GM19193 (cell line): ENCODE results near the gene ZDHHC11B.
"Not testable (repeated sequence)": the region's sequence is repeated elsewhere in the genome, so short reads cannot be mapped to it uniquely, and the experiment has no call there.

Experiments used
- POLR2A ChIP-seq: IDR thresholded peaks from 4 replicates; pipeline ENCODE4 v1.6.1; 2011; ENCODE audit not compliant: insufficient read depth, insufficient read length; ENCODE audit errors: extremely low read depth

The ZDHHC11B gene

GRCh38 chr5:784428-785177, at the start of gene ZDHHC11B:
ZDHHC11B (minus strand) TSS chr5:784729; CDS start chr5:766919, 17,810 bp downstream.
- not testable (repeated sequence) for TF ChIP-seq POLR2A

- no peak for TF ChIP-seq POLR2A
Measured at GRCh38 chr5:821504-821903, 37.0 kb upstream of the ZDHHC11B start.

- TF ChIP-seq POLR2A: no peak
Measured at GRCh38 chr5:820245-820644, 35.7 kb upstream of the ZDHHC11B start.

- TF ChIP-seq POLR2A: no peak
Measured at GRCh38 chr5:819078-819477, 34.5 kb upstream of the ZDHHC11B start.

- no peak for TF ChIP-seq POLR2A
Measured at GRCh38 chr5:816176-816575, 31.6 kb upstream of the ZDHHC11B start.

GRCh38 chr5:815449-815848, 30.9 kb upstream of the ZDHHC11B start:
- TF ChIP-seq POLR2A: no peak

GRCh38 chr5:801472-801871, 16.9 kb upstream of the ZDHHC11B start:
- TF ChIP-seq POLR2A: no peak

- TF ChIP-seq POLR2A: no peak
Measured at GRCh38 chr5:777756-778161, 6.8 kb downstream of the ZDHHC11B start.

- TF ChIP-seq POLR2A: no peak
Measured at GRCh38 chr5:776862-777711, 7.4 kb downstream of the ZDHHC11B start.

- TF ChIP-seq POLR2A: no peak
Measured at GRCh38 chr5:775961-776861, 8.3 kb downstream of the ZDHHC11B start.

GRCh38 chr5:773517-774264, 10.8 kb downstream of the ZDHHC11B start:
- TF ChIP-seq POLR2A: no peak

- no peak for TF ChIP-seq POLR2A
Measured at GRCh38 chr5:766666-767431, 17.7 kb downstream of the ZDHHC11B start.

- TF ChIP-seq POLR2A: no peak
Measured at GRCh38 chr5:765948-766631, 18.4 kb downstream of the ZDHHC11B start.
